ENCODE measurements around the gene KCNE1. TPM values are rescaled to one million over a fixed set of nuclear protein-coding genes. Genes with fewer than 3 reads are reported as not detected.
A peak's percentile ranks its signal among the peaks of the same experiment; 100 is the strongest.

The KCNE1 gene
- total and polyA plus RNA-seq, 2 of the 4 experiments (the other 2 are of a cell fraction) = 0.46 to 0.90 TPM

- Histone ChIP-seq H3K4ac (ENCODE audit: low read depth, low read length) (no peak overlapping the region), H3K14ac (replicated peaks; ENCODE audit: low read depth, low read length) (no peak overlapping the region), H2BK5ac (ENCODE audit: low read depth, low read length, poor library complexity, severe bottlenecking) (no peak overlapping the region), H3K4me3 (ENCODE audit: insufficient read depth, low read depth, low read length) (no peak overlapping the region), H2BK20ac (ENCODE audit: low read depth, low read length) (no peak overlapping the region), H4K8ac (ENCODE audit: low read depth in 2 of 2, low read length in 2 of 2) (no peak overlapping the region), H4K20me1 (ENCODE audit: insufficient read depth, low read length) (peaks cover 15% of the 10 kb centered on the region), H3K56ac (ENCODE audit: extremely low read depth, insufficient read depth, low read length) (no peak overlapping the region), H2AK9ac (replicated peaks; ENCODE audit: low read depth, low read length, poor library complexity) (no peak overlapping the region), H3K9me1 (ENCODE audit: insufficient read depth, low read length) (peaks cover 13% of the 10 kb centered on the region; the same call in 1 of the 2 replicates), H3K27ac (ENCODE audit: insufficient read depth, low read length) (no peak overlapping the region), H3K4me2 (ENCODE audit: low read depth, low read length) (no peak overlapping the region; the same call in 1 of the 2 replicates), H3K18ac (ENCODE audit: low read depth, low read length) (no peak overlapping the region), H2BK15ac (ENCODE audit: low read depth, low read length) (no peak overlapping the region), H3K79me1 (ENCODE audit: low read depth in 1 of 2, low read length in 2 of 2) (peaks cover 5 to 15% of the 10 kb centered on the region in 2 experiments; a peak in 2 of 4 replicates), H4K5ac (ENCODE audit: low read depth, low read length) (no peak overlapping the region), H4K91ac (ENCODE audit: insufficient read depth, low read depth, low read length) (no peak overlapping the region), H3K36me3 (ENCODE audit: control insufficient read depth, insufficient read depth, low read length) (peaks cover 15% of the 10 kb centered on the region), H3K9me3 (ENCODE audit: control insufficient read depth, insufficient read depth, low read length) (no peaks in the 10 kb centered on the region), H3K27me3 (ENCODE audit: control insufficient read depth, insufficient read depth, low read length) (no peaks in the 10 kb centered on the region), H3K9ac (ENCODE audit: low read depth, low read length) (no peak overlapping the region), H2AFZ (replicated peaks; ENCODE audit: low read length, poor library complexity) (no peak overlapping the region), H2AK5ac (ENCODE audit: low read depth, low read length) (no peak overlapping the region), H2BK120ac (ENCODE audit: low read depth, low read length) (no peak overlapping the region), H3K23ac (ENCODE audit: low read depth, low read length) (no peak overlapping the region), H3K4me1 (ENCODE audit: control insufficient read depth, insufficient read depth, low read length) (peaks cover 3% of the 10 kb centered on the region)
- no peak for DNase-seq
- in situ Hi-C loops (cut with MboI; ENCODE audit: low sequenced_read_pairs) = no loop called here
- dilution Hi-C loops (cut with HindIII; ENCODE audit: low sequenced_read_pairs, unreplicated experiment) = no loop called here
- ChIA-PET POLR2A (ENCODE audit: unreplicated experiment) (interaction anchor here (3.3 kb wide), 1 partner anchor 13 kb away, joined by 12 read pairs; no protein-coding TSS in a partner anchor), CTCF (interaction anchor here (1.6 kb wide), 1 partner anchor 70 kb away, joined by 3 read pairs; no protein-coding TSS in a partner anchor)
- no peak for ATAC-seq (ENCODE audit: low read depth)
- no TSS peak for BruUV-seq (replicated peaks)
- intact Hi-C loops (cut with micrococcal nuclease) = no loop called here
- TF ChIP-seq CEBPB (IDR thresholded peaks at IDR 0.05; ENCODE audit: low read depth, low read length) (peak; percentile 75), CHD1 (IDR thresholded peaks at IDR 0.05; ENCODE audit: low read depth, low read length) (no peak)
- whole genome bisulfite sequencing, 2 experiments (ENCODE audit: extremely low coverage in 2 of 2, insufficient read length in 1 of 2) = no CpG with 5 or more reads among the region's 2 CpGs
Observed at GRCh38 chr21:34513129-34513675, 1.2 kb upstream of the KCNE1 start.
